Bronchial epithelial cell (primary cell): Measurements from ENCODE around the gene PUS3. TPM values are rescaled to one million over a fixed set of nuclear protein-coding genes. Genes with fewer than 3 reads are reported as not detected.
"Not testable (repeated sequence)": the region's sequence is repeated elsewhere in the genome, so short reads cannot be mapped to it uniquely, and the experiment has no call there.

Source experiments
- DNase-seq: peaks from one replicate; pipeline ENCODE4 v3.0.0-alpha.2; 2010; ENCODE audit warnings: low read depth
- FAIRE-seq: peaks from 2 replicates; lab custom pipeline; 2011; peaks lifted over from hg19 to GRCh38; lab: Jason Lieb, UNC
- H3K27me3 ChIP-seq: 2 replicates; pipeline ENCODE4 v1.5.1; 2011; ENCODE audit warnings: low read length; ENCODE audit not compliant: control insufficient read depth, insufficient read depth
- H3K36me3 ChIP-seq: 2 replicates; pipeline ENCODE4 v1.5.1; 2011; ENCODE audit warnings: low read length; ENCODE audit not compliant: control insufficient read depth, insufficient read depth
- H3K4me3 ChIP-seq: 2 replicates; pipeline ENCODE4 v1.5.1; 2011; ENCODE audit warnings: mild to moderate bottlenecking, low read depth, low read length, control low read depth
- total RNA-seq: library from RNA; depleted of rRNA; stranded (reverse); fragments of >200 nt; gene quantifications from 2 replicates; pipeline ENCODE4 v1.2.1, GENCODE V29; 2014
- TF ChIP-seq, protein P1 (sequence below): IDR thresholded peaks from 2 replicates; pipeline ENCODE4 v1.5.1; 2011; ENCODE audit warnings: mild to moderate bottlenecking, moderate library complexity, low read length, control low read depth, inconsistent platforms; ENCODE audit not compliant: insufficient read depth, severe bottlenecking

The PUS3 gene
- total RNA-seq, 1 donor from 2014 or later = 19.5 TPM

DNA sequence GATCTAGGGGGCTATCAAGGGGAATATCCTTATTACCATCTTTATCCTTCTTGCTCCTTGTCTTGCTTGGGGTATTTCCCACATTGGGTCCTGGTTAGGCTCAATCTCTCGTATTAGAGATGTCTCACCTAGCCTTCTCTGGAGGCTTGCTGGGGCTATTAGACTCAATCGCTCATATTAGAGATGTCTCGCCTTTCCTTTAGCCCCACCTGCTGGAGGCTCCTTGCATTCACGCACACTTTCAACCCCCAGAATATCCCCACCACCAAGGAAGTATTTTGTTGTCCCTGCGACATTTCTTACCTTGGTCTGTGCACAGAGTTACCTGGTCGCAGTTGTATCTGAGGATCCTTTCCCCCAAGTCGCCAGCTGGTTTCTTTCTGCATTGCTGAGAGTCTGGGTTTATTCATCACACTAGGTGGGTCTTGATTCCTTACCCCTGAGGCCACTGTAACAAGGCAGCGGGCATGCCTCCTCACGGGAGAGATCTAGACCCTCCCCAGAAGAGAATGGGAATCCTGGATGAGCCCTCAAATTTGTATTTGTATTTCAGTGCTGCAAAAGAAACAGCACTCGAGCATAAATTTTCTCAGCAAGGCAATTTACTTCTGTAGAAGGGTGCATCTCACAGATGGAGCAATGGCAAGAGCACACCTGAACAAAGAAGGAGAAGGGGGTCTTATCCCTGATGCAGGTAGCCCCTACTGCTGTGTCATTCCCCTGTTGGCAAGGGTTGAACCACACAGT, 31.4 kb downstream of the PUS3 start:
- FAIRE-seq = no peak
- no peak for DNase-seq
- Histone ChIP-seq H3K27me3 (no peaks in the 10 kb centered on the region), H3K4me3 (no peak overlapping the region), H3K36me3 (no peaks in the 10 kb centered on the region)
- TF ChIP-seq, protein P1, sequence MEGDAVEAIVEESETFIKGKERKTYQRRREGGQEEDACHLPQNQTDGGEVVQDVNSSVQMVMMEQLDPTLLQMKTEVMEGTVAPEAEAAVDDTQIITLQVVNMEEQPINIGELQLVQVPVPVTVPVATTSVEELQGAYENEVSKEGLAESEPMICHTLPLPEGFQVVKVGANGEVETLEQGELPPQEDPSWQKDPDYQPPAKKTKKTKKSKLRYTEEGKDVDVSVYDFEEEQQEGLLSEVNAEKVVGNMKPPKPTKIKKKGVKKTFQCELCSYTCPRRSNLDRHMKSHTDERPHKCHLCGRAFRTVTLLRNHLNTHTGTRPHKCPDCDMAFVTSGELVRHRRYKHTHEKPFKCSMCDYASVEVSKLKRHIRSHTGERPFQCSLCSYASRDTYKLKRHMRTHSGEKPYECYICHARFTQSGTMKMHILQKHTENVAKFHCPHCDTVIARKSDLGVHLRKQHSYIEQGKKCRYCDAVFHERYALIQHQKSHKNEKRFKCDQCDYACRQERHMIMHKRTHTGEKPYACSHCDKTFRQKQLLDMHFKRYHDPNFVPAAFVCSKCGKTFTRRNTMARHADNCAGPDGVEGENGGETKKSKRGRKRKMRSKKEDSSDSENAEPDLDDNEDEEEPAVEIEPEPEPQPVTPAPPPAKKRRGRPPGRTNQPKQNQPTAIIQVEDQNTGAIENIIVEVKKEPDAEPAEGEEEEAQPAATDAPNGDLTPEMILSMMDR = peak; percentile 33

DNA sequence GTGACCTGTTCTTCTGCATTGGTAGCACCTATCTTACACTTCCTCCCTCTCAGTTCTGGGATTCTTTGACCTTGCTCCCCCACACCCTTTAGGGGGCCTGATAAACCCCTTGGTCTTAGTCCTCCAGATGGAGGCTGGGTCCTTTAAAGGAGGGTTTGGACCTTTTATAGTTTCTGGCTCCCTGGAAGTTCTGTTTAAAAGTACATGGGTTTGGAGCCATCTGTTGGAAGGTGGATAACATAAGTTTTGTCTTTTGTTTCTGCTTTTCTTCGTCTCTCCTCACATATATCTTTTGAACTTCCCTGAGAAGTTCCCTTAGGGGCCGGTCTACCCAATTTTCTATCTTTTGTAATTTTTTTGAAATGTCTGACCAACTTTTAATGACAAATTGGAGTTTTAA, 33.5 kb downstream of the PUS3 start:
- no peak for DNase-seq

DNA sequence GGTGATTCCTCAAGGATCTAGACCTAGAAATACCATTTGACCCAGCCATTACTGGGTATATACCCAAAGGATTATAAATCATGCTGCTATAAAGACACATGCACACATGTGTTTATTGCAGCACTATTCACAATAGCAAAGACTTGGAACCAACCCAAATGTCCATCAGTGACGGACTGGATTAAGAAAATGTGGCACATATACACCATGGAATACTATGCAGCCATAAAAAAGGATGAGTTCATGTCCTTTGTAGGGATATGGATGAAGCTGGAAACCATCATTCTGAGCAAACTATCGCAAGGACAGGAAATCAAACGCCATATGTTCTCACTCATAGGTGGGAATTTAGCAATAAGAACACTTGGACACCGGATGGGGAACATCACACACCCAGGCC, 37.7 kb downstream of the PUS3 start:
- H3K36me3 ChIP-seq, H3K4me3 ChIP-seq, H3K27me3 ChIP-seq, DNase-seq, FAIRE-seq: not testable (repeated sequence)

More for the DNA sequence above, 33.5 kb downstream of the PUS3 start:
- no peak for FAIRE-seq
- no peaks in the 10 kb centered on the region for H3K36me3 ChIP-seq
- TF ChIP-seq, protein P1 = no peak
- no peak overlapping the region for H3K4me3 ChIP-seq
- H3K27me3 ChIP-seq = no peaks in the 10 kb centered on the region

DNA sequence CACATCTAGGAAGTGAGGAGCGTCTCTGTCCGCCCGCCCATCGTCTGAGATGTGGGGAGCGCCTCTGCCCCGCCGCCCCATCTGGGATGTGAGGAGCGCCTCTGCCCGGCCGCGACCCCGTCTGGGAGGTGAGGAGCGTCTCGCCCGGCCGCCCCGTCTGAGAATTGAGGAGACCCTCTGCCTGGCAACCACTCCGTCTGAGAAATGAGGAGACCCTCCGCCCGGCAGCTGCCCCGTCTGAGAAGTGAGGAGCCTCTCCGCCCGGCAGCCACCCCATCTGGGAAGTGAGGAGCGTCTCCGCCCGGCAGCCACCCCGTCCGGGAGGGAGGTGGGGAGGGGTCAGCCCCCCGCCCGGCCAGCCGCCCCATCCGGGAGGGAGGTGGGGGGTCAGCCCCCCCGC, 40.2 kb downstream of the PUS3 start:
- H3K27me3 ChIP-seq, DNase-seq, FAIRE-seq, H3K36me3 ChIP-seq, H3K4me3 ChIP-seq: not testable (repeated sequence)

DNA sequence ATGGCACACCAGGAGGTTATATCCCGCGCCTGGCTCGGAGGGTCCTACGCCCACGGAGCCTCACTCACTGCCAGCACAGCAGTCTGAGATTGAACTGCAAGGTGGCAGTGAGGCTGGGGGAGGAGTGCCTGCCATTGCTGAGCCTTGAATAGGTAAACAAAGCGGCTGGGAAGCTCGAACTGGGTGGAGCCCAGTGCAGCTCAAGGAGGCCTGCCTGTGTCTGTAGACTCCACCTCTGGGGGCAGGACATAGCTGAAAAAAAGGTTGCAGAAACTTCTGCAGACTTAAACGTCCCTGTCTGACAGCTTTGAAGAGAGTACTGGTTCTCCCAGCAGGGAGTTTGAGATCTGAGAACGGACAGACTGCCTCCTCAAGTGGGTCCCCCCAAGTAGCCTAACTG, 45.3 kb downstream of the PUS3 start:
- not testable (repeated sequence) for FAIRE-seq, H3K4me3 ChIP-seq, DNase-seq, H3K27me3 ChIP-seq, H3K36me3 ChIP-seq

DNA sequence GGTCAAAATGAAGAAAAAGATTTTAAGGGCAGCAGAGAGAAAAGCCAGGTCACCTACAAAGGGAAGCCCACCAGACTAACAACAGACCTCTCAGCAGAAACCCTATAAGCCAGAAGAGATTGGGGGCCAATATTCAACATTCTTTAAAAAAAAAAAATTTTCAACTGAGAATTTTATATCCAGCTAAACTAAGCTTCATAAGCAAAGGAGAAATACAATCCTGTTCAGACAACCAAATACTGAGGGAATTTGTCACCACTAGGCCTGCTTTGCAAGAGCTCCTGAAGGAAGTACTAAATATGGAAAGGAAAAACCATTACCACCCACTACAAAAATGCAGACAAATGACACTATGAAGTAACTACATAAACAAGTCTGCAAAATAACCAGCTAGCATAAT, 56.8 kb downstream of the PUS3 start:
- TF ChIP-seq, protein P1 = no peak
- H3K4me3 ChIP-seq = no peak overlapping the region
- H3K27me3 ChIP-seq = no peaks in the 10 kb centered on the region
- FAIRE-seq (no peak), DNase-seq (no peak)
- no peaks in the 10 kb centered on the region for H3K36me3 ChIP-seq

Other genes starting within 250 kb of the PUS3 start
- gene ACRV1, start 222.4 kb downstream of the PUS3 start, total RNA-seq = not detected in 2 replicates
- not detected in 2 replicates for gene PATE1, start 156.9 kb downstream of the PUS3 start, total RNA-seq
- gene PATE2, start 124.4 kb downstream of the PUS3 start, total RNA-seq = not detected in 2 replicates
- not detected in 2 replicates for gene PATE3, start 115.1 kb downstream of the PUS3 start, total RNA-seq
- not detected in 2 replicates for gene PATE4, start 69.9 kb downstream of the PUS3 start, total RNA-seq
- gene HYLS1, start 15.5 kb downstream of the PUS3 start, total RNA-seq = 2.9 and 3.5 TPM in 2 replicates
- not detected in 2 replicates for gene DDX25, start 1.3 kb upstream of the PUS3 start, total RNA-seq
- gene VSIG10L2, start 42.8 kb upstream of the PUS3 start, total RNA-seq = 0.38 TPM in 1 of 2 replicates, not detected in the other
- 2.9 TPM in 2 replicates for gene CDON, start 159.7 kb upstream of the PUS3 start, total RNA-seq